SK-N-SH treated with all-trans-retinoic acid at 6 μM for 48 hours (cell line): ENCODE measurements around the gene TSEN2.

Experiments
- ATAC-seq: fragments of 200-7000 bp; cut with Tn5 transposase; 3 replicates; pipeline ENCODE4 v1.9.1; 2020; ENCODE audit warnings: mild to moderate bottlenecking, moderate library complexity
- ARNTL ChIP-seq: fragments of 450-650 bp; formaldehyde crosslinking; IDR thresholded peaks from 2 replicates; pipeline ENCODE4 v1.5.0; 2020; ENCODE audit warnings: low read depth, mild to moderate bottlenecking, moderate library complexity, borderline replicate concordance
- BACH2 ChIP-seq: fragments of 250-450 bp; sonication (Bioruptor Pico); IDR thresholded peaks from 2 replicates; pipeline ENCODE4 v1.9.0; 2021; ENCODE audit warnings: mild to moderate bottlenecking, borderline replicate concordance
- CREB5 ChIP-seq: fragments of 250-450 bp; sonication (Bioruptor Pico); IDR thresholded peaks from 2 replicates; pipeline ENCODE4 v1.5.1; 2020; ENCODE audit warnings: low read depth, mild to moderate bottlenecking, moderate library complexity
- GLIS3 ChIP-seq: fragments of 250-450 bp; sonication (Bioruptor Pico); IDR thresholded peaks from 2 replicates; pipeline ENCODE4 v1.5.0; 2020; ENCODE audit warnings: mild to moderate bottlenecking, moderate library complexity
- ISL1 ChIP-seq: fragments of 250-450 bp; sonication (Bioruptor Pico); IDR thresholded peaks from 2 replicates; pipeline ENCODE4 v2.1.2; 2022; ENCODE audit warnings: mild to moderate bottlenecking, moderate library complexity
- OSR1 ChIP-seq: fragments of 250-450 bp; sonication (Bioruptor Pico); IDR thresholded peaks from 2 replicates; pipeline ENCODE4 v1.8.0; 2022; ENCODE audit warnings: moderate library complexity, mild to moderate bottlenecking, inconsistent platforms
- RARB ChIP-seq: fragments of 250-450 bp; sonication (Bioruptor Pico); IDR thresholded peaks from 2 replicates; pipeline ENCODE4 v1.8.0; 2021; ENCODE audit warnings: mild to moderate bottlenecking, moderate library complexity
- SNAI2 ChIP-seq: fragments of 250-450 bp; sonication (Bioruptor Pico); IDR thresholded peaks from 2 replicates; pipeline ENCODE4 v1.5.0; 2020; ENCODE audit warnings: mild to moderate bottlenecking, moderate library complexity
- TCF4 ChIP-seq: fragments of 250-450 bp; sonication (Bioruptor Pico); IDR thresholded peaks from 2 replicates; pipeline ENCODE4 v1.8.0; 2021; ENCODE audit warnings: mild to moderate bottlenecking, moderate library complexity, borderline replicate concordance
- TOX ChIP-seq: fragments of 250-450 bp; sonication (Bioruptor Pico); IDR thresholded peaks from 2 replicates; pipeline ENCODE4 v1.8.0; 2021; ENCODE audit warnings: mild to moderate bottlenecking, moderate library complexity, borderline replicate concordance
- TSHZ2 ChIP-seq: fragments of 250-450 bp; sonication (Bioruptor Pico); IDR thresholded peaks from 2 replicates; pipeline ENCODE4 v1.5.0; 2020; ENCODE audit warnings: mild to moderate bottlenecking, moderate library complexity
- ZC3H10 ChIP-seq: fragments of 250-450 bp; sonication (Bioruptor Pico); IDR thresholded peaks from 2 replicates; pipeline ENCODE4 v1.5.1; 2021; ENCODE audit warnings: mild to moderate bottlenecking, moderate library complexity
- ZFP30 ChIP-seq: fragments of 450-650 bp; formaldehyde crosslinking; IDR thresholded peaks from 2 replicates; pipeline ENCODE4 v1.5.0; 2022; ENCODE audit warnings: mild to moderate bottlenecking, moderate library complexity
- ZNF565 ChIP-seq: fragments of 450-650 bp; formaldehyde crosslinking; conservative IDR thresholded peaks from 2 replicates; pipeline ENCODE4 v1.5.0; 2020; ENCODE audit warnings: low read depth, mild to moderate bottlenecking, moderate library complexity
- ZNF70 ChIP-seq: fragments of 450-650 bp; formaldehyde crosslinking; IDR thresholded peaks from 2 replicates; pipeline ENCODE4 v1.5.0; 2020; ENCODE audit warnings: mild to moderate bottlenecking, moderate library complexity
- ZNF8 ChIP-seq: fragments of 450-650 bp; formaldehyde crosslinking; IDR thresholded peaks from 2 replicates; pipeline ENCODE4 v1.5.0; 2020; ENCODE audit warnings: mild to moderate bottlenecking, moderate library complexity
- TF ChIP-seq, protein P1 (sequence below): fragments of 250-450 bp; sonication (Bioruptor Pico); IDR thresholded peaks from 2 replicates; pipeline ENCODE4 v1.8.0; 2021; ENCODE audit warnings: low read depth, mild to moderate bottlenecking, moderate library complexity, borderline replicate concordance
- TF ChIP-seq, protein P2 (sequence below): fragments of 250-450 bp; sonication (Bioruptor Pico); IDR thresholded peaks from 2 replicates; pipeline ENCODE4 v1.5.1; 2021; ENCODE audit warnings: mild to moderate bottlenecking, moderate library complexity

The TSEN2 gene

DNA sequence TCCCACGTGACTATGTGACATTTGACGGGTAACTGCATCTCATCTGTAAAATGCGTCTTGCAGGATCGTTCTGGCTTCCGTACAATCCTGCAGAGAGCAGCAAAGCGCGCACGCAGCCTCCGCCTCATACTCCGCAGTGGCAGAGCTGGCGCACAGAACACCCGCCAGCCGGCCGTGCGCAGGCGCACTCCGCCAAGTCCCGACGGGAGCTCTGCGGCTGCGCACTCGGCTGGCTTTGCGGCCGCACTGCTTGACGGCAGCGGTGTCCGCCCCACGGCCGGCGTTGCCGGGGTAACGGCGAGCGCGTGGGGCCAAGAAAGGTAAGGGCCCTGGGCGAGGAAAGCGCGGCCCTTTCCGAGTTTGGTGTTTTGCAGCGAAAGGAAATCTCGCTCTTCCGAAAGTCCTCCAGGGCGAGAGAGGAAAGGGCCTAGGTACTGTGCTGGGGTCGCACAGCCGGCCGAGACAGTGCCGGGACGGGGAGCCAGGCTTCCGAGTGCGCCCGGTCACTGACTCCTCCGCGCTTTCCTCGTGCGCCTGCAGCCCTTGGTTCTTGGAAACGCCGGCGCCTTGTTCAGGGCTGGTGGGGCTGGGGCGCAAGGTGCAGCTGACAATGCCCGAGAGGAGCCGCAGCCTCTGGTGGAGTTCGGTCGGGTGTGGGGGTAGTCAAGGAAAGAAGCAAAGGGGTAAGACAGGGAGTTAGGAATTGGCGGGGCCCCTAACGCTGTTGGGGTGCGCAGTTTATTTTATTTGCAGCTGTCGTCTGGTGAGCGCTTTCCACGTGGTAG lies at the start of gene TSEN2:
Gene TSEN2, plus strand, starts transcription at position 283 of the 785 bp plus-strand sequence. CDS start 5,321 bp downstream, outside the sequence.
- TF ChIP-seq RARB (CRISPR knock-in tag) (no peak), ZFP30 (CRISPR knock-in tag) (no peak)
- TF ChIP-seq, protein P1, sequence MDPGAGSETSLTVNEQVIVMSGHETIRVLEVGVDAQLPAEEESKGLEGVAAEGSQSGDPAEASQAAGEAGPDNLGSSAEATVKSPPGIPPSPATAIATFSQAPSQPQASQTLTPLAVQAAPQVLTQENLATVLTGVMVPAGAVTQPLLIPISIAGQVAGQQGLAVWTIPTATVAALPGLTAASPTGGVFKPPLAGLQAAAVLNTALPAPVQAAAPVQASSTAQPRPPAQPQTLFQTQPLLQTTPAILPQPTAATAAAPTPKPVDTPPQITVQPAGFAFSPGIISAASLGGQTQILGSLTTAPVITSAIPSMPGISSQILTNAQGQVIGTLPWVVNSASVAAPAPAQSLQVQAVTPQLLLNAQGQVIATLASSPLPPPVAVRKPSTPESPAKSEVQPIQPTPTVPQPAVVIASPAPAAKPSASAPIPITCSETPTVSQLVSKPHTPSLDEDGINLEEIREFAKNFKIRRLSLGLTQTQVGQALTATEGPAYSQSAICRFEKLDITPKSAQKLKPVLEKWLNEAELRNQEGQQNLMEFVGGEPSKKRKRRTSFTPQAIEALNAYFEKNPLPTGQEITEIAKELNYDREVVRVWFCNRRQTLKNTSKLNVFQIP: no peak
- TF ChIP-seq, all 23 proteins: peak for 0
- peak; percentile 96 for ATAC-seq

DNA sequence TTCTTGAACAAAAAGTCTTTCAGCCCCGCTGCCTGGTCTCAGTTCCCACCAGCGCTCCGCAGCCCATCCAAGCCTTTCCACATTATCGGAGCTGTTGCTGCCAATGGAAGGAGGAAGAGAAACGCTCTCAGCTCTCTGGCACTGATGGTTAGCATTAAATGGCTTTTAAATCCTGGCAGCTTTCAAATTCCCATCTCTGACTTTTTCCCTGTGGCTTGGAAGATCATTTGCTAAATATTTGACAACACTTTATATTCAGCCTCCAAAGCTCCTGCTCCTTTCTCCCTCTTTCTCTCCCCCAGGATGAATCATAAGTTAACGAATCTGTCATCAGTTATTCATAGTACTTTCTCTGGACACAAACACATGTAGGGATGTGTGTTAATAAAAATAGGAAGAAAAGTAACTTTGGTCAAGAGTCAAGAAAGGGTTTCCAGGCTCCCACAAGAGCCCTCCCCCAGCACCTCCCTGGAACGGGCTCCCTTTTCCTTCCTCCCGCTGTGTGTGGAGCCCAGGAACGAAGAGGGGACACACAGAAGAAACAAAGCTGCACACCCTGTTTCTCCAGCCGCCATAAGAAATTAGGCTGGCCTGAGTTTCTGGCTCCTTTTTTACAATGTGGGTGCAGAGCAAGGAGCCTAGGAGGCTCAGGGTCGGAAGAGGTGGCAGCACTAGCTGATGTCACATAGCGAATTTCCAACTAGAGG lies 47.6 kb upstream of the TSEN2 start:
- TF ChIP-seq TSHZ2 (CRISPR knock-in tag) (no peak), OSR1 (CRISPR knock-in tag) (no peak), BACH2 (CRISPR knock-in tag) (no peak), CREB5 (no peak)
- ATAC-seq: no peak; the same call in 1 of the 3 replicates

DNA sequence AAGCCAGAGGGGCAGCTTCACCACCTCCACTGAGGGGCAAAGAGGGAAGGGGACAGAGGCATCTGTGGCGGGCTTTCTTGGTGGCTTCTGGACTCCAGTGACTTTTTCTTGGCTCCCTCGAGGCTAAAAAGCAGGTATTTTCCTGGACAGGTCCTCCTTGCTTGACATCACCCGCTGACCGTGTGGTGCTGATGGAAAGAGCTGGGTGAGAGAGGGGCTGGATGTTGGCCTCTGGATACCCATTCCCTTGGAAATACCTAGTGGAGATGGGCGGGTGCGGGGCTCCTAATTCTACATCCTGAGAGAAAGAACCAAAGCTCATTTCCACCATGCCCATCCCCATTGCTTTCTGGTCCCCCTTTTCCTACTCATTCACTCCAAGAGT lies 47.1 kb upstream of the TSEN2 start:
- no peak for ATAC-seq
- no peak for TF ChIP-seq ZNF565
- TF ChIP-seq TCF4 (CRISPR knock-in tag): no peak
- no peak for TF ChIP-seq RARB (CRISPR knock-in tag)
- no peak for TF ChIP-seq ZNF8 (CRISPR knock-in tag)
- TF ChIP-seq, protein P2, sequence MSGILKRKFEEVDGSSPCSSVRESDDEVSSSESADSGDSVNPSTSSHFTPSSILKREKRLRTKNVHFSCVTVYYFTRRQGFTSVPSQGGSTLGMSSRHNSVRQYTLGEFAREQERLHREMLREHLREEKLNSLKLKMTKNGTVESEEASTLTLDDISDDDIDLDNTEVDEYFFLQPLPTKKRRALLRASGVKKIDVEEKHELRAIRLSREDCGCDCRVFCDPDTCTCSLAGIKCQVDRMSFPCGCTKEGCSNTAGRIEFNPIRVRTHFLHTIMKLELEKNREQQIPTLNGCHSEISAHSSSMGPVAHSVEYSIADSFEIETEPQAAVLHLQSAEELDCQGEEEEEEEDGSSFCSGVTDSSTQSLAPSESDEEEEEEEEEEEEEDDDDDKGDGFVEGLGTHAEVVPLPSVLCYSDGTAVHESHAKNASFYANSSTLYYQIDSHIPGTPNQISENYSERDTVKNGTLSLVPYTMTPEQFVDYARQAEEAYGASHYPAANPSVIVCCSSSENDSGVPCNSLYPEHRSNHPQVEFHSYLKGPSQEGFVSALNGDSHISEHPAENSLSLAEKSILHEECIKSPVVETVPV (CRISPR knock-in tag): no peak
- TF ChIP-seq BACH2 (CRISPR knock-in tag): no peak
- no peak for TF ChIP-seq ZNF70 (CRISPR knock-in tag)
- no peak for TF ChIP-seq TOX (CRISPR knock-in tag)
- TF ChIP-seq, protein P1: no peak
- no peak for TF ChIP-seq GLIS3 (CRISPR knock-in tag)
- TF ChIP-seq OSR1 (CRISPR knock-in tag): no peak
- TF ChIP-seq SNAI2 (CRISPR knock-in tag): no peak
- TF ChIP-seq ISL1: no peak
- TF ChIP-seq ZFP30 (CRISPR knock-in tag): no peak
- no peak for TF ChIP-seq ARNTL (CRISPR knock-in tag)

- TF ChIP-seq ZNF565: no peak
- TF ChIP-seq ARNTL (CRISPR knock-in tag): no peak
- no peak for TF ChIP-seq SNAI2 (CRISPR knock-in tag)
- TF ChIP-seq TSHZ2 (CRISPR knock-in tag): no peak
- no peak for TF ChIP-seq ZC3H10 (CRISPR knock-in tag)
- no peak for TF ChIP-seq OSR1 (CRISPR knock-in tag)
- no peak for TF ChIP-seq TCF4 (CRISPR knock-in tag)
- no peak for TF ChIP-seq RARB (CRISPR knock-in tag)
- no peak for ATAC-seq
Observed at GRCh38 chr3:12437861-12438260, 46.4 kb upstream of the TSEN2 start.
